ENCODE results near the gene DPM2.

Gene DPM2

GRCh38 chr9:127895811-127896210 lies 41.8 kb downstream of the DPM2 start:
- no peak for DNase-seq

- DNase-seq: no peak
These were observed 44.3 kb downstream of the DPM2 start for GRCh38 chr9:127893392-127893791.

GRCh38 chr9:127892831-127893230 lies 44.8 kb downstream of the DPM2 start:
- no peak for DNase-seq

- DNase-seq: no peak
These were observed 47.6 kb downstream of the DPM2 start for GRCh38 chr9:127890053-127890452.

GRCh38 chr9:127887792-127888191 lies 49.9 kb downstream of the DPM2 start:
- no peak for DNase-seq

GRCh38 chr9:127886401-127886972 lies 51.2 kb downstream of the DPM2 start:
- no peak for DNase-seq

- DNase-seq: no peak
These were observed 52.0 kb downstream of the DPM2 start for GRCh38 chr9:127885508-127886281.

Measured in CD4-positive, alpha-beta T cell treated with Interleukin-10 for 1 hour (primary cell).